WI38 (cell line): ENCODE results near the gene COL6A5.
"Not testable (repeated sequence)": the region's sequence is repeated elsewhere in the genome, so short reads cannot be mapped to it uniquely, and the experiment has no call there.

ENCODE experiments used
- H3K4me3 ChIP-seq: 2 replicates; pipeline ENCODE4 v1.5.1; 2011; ENCODE audit warnings: low read depth, mild to moderate bottlenecking, control low read depth, low read length
- TF ChIP-seq, protein P1 (sequence below): IDR thresholded peaks from 2 replicates; pipeline ENCODE4 v1.5.1; 2012; ENCODE audit warnings: low read depth, mild to moderate bottlenecking, control low read depth, low read length

COL6A5 gene

DNA sequence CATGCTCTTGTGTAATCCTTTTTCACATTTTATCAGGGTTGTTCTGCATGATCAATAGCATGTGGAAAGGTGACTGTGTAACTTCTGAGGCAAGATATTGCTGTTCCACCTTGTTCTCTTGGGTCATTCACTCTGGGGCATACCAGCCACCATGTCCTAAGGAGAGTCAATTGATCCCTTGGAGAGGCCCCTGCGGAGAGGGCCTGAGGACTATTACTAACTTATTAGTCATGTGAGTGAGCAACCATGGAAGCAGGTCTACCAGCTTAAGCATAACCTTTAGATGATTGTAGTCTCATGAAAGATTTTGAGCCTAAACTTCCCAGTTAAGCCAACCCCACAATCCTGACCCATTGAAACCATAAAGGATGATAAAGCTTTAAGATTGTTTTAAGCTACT is 22.0 kb upstream of the COL6A5 start:
- no peak overlapping the region for H3K4me3 ChIP-seq
- TF ChIP-seq, protein P1, sequence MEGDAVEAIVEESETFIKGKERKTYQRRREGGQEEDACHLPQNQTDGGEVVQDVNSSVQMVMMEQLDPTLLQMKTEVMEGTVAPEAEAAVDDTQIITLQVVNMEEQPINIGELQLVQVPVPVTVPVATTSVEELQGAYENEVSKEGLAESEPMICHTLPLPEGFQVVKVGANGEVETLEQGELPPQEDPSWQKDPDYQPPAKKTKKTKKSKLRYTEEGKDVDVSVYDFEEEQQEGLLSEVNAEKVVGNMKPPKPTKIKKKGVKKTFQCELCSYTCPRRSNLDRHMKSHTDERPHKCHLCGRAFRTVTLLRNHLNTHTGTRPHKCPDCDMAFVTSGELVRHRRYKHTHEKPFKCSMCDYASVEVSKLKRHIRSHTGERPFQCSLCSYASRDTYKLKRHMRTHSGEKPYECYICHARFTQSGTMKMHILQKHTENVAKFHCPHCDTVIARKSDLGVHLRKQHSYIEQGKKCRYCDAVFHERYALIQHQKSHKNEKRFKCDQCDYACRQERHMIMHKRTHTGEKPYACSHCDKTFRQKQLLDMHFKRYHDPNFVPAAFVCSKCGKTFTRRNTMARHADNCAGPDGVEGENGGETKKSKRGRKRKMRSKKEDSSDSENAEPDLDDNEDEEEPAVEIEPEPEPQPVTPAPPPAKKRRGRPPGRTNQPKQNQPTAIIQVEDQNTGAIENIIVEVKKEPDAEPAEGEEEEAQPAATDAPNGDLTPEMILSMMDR: no peak

DNA sequence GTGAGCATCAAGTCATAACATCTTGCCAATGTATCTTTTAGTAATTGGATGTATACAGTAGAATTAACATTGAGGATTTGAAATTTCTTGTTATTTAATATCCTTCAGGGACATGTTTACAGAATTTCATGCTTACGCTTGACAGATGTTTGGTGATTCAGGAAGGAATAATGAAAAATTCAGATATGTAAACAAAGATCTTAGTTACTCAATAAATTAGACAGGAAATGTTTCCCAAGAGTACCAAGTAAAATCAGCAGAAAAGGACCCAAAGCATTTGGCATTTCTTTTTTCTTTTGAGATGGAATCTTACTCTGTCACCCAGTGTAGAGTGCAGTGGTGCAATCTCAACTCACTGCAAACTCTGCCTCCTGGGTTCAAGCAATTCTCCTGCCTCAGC is 4.7 kb upstream of the COL6A5 start:
- no peak overlapping the region for H3K4me3 ChIP-seq
- TF ChIP-seq, protein P1: no peak

DNA sequence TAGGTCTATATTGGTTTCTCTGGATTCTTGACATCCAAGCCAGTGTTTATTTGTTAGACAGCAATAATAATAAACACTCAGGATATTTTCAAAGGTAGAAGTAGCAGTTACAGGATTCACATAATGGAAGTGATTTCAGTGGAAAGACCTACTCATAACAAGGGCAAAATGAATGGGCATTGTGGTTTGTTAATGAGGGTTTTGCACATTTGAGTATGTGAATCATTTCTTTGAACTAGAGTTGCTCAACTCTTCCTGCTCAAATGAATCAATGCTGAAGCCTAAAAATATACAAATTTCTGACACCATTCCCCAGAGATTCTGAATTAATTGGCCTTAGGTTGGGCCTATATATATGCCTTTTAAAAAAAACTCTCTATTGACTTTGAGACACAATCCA is 4.1 kb upstream of the COL6A5 start:
- TF ChIP-seq, protein P1: no peak
- H3K4me3 ChIP-seq: no peak overlapping the region

DNA sequence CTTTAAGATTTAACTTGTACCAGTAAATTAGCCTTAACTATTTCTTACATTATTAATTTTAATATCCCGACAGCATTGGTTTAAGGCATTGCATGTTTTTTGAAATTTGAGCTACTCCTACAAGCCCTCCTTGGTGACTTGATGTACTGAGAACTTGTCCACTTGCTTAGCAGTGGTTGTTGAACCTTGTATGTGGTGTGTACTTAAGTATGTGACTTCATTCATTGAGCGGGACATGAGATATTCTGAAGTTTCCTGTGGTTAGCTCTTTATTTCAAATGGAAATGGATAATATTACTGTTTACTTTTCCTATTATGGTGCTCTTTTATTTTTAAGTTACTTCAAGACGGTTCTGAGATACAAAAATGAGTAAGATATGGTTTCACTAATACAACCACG is 3.6 kb upstream of the COL6A5 start:
- H3K4me3 ChIP-seq: no peak overlapping the region
- TF ChIP-seq, protein P1: no peak

DNA sequence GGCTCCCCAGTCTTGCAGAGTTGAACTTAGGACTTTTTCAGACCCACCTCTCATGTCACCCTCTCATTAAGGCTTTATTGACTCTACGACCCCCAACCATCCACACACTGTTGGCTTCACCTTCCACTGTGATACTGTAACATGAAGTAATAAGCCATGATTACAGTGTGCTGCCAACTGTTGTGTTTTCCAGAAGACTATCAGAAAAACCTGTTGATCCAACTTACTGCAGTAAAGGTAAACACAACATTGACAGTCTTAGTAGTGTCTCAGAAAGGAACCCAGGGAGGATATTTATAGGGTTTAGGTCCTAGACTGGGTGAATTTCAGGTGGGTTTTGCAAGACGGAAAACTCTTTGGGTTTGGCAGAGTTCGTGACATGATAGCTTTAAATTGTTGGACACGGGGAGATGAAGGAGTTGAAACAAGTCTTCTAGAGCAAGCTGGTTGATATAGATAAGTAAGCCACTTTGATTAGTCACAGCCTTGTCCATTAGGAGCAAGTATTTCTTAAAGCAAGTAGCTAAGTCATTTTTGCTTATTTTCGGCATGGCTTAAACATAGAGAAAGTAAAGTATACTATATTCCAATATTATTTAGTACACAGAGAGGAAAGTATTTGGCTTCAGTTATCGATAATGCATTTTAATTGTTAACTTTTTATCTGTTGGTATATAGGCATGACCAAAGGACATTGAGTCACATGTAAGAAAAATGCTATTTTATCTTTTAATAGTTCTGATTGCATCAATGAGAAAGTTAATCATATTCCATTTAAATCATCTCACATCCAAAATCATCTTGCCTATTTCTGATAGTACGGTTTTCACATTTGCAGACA is 2.4 kb upstream of the COL6A5 start:
- no peak overlapping the region for H3K4me3 ChIP-seq
- TF ChIP-seq, protein P1: no peak

DNA sequence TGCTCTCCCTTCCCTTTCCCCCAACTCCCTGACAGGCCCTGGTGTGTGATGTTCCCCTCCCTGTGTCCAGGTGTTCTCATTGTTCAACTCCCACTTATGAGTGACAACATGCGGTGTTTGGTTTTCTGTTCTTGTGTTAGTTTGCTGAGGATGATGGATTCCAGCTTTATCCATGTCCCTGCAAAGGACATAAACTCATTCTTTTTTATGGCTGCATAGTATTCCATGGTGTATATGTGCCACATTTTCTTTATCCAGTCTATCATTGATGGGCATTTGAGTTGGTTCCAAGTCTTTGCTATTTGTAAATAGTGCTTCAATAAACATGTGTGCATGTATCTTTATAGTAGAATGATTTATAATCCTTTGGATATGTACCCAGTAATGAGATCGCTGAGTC is 2.8 kb downstream of the COL6A5 start:
- H3K4me3 ChIP-seq: not testable (repeated sequence)

DNA sequence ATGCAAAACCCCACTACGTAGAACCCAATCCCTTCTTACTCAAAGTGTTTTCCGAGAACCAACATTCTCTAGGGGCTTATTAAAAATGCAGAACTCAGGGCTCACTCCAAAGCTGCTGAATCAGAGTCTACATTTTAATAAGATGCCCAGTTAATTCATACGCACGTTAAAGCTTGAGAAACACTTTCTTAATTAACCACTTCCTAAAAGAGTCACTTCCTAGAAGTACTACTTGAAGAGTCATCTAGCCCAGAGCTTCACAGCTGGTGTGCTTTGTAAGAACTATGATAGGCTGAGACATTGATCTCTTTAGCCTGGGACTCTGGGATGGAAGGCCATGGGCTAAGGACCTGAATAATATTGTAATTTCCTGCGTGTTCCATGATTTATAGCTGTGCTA is 9.0 kb downstream of the COL6A5 start:
- H3K4me3 ChIP-seq: no peak overlapping the region
- TF ChIP-seq, protein P1: no peak

DNA sequence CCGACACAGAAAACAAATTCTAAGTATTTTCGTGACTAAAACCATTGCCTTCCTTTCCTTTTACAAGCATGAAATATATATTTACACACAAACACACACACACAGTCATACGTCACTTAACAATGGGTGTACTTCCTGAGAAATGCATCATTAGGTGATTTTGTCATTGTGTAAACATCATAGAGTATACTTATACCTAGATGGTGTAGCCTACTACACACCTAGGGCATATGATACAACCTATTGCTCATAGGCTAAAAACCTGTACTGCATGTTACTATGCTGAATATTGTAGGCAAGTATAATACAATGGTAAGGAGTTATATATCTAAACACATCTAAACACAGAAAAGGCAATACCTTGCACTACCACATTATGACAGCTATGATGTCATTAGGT is 28.6 kb downstream of the COL6A5 start:
- no peak overlapping the region for H3K4me3 ChIP-seq
- TF ChIP-seq, protein P1: no peak
